PFSK-1 (cell line): ENCODE measurements around the gene ISM1.

Experiments used
- FOXP2 ChIP-seq: optimal IDR thresholded peaks from 2 replicates; pipeline ENCODE3; 2011; ENCODE audit warnings: borderline replicate concordance, control low read depth, inconsistent platforms; ENCODE audit not compliant: insufficient read depth; ENCODE audit errors: extremely low read length, extremely low read depth
- POLR2AphosphoS5 ChIP-seq: IDR thresholded peaks from 2 replicates; pipeline ENCODE4 v1.6.1; 2012; ENCODE audit warnings: low read depth, mild to moderate bottlenecking, control low read depth, low read length, moderate library complexity
- REST ChIP-seq, 2 experiments: IDR thresholded peaks; 2 replicates each; pipeline versions ENCODE4 v1.6.1 to v1.8.0; 2011 to 2012; ENCODE audit warnings: low read depth in 2 of 2, low read length in 2 of 2, control low read depth in 1 of 2, inconsistent platforms in 1 of 2, mild to moderate bottlenecking in 1 of 2, moderate library complexity in 1 of 2; ENCODE audit not compliant: insufficient read depth in 1 of 2
- SIN3A ChIP-seq: IDR thresholded peaks from 2 replicates; pipeline ENCODE4 v1.6.1; 2012; ENCODE audit warnings: mild to moderate bottlenecking, low read length, moderate library complexity, borderline replicate concordance; ENCODE audit not compliant: insufficient read depth
- TAF1 ChIP-seq: IDR thresholded peaks from 2 replicates; pipeline ENCODE4 v1.6.1; 2012; ENCODE audit warnings: low read length, control low read depth, borderline replicate concordance; ENCODE audit not compliant: insufficient read depth

Gene ISM1

GRCh38 chr20:13340088-13340487, 119.0 kb downstream of the ISM1 start:
- no peak for TF ChIP-seq REST (IDR thresholded peaks at IDR 0.05; ENCODE audit: insufficient read depth in 1 of 2, low read depth in 2 of 2, low read length in 2 of 2)
- no peak for TF ChIP-seq TAF1
- no peak for TF ChIP-seq SIN3A
- no peak for TF ChIP-seq FOXP2
- no peak for TF ChIP-seq POLR2AphosphoS5

GRCh38 chr20:13341737-13342393, 120.8 kb downstream of the ISM1 start:
- TF ChIP-seq FOXP2 (no peak), SIN3A (no peak), POLR2AphosphoS5 (no peak)

- TF ChIP-seq SIN3A (no peak), POLR2AphosphoS5 (no peak), FOXP2 (no peak), TAF1 (no peak), REST (IDR thresholded peaks at IDR 0.05; ENCODE audit: insufficient read depth in 1 of 2, low read depth in 2 of 2, low read length in 2 of 2) (no peak)
Observed at GRCh38 chr20:13342469-13343242, 121.6 kb downstream of the ISM1 start.

GRCh38 chr20:13344671-13345070, 123.6 kb downstream of the ISM1 start:
- TF ChIP-seq REST (IDR thresholded peaks at IDR 0.05; ENCODE audit: insufficient read depth in 1 of 2, low read depth in 2 of 2, low read length in 2 of 2): no peak
- TF ChIP-seq TAF1: no peak
- no peak for TF ChIP-seq SIN3A
- TF ChIP-seq POLR2AphosphoS5: no peak
- TF ChIP-seq FOXP2: no peak

GRCh38 chr20:13348311-13349234, 127.5 kb downstream of the ISM1 start:
- TF ChIP-seq FOXP2 (no peak), SIN3A (no peak), REST (IDR thresholded peaks at IDR 0.05; ENCODE audit: insufficient read depth in 1 of 2, low read depth in 2 of 2, low read length in 2 of 2) (no peak), TAF1 (no peak), POLR2AphosphoS5 (no peak)
